SU-DHL-6 (cell line): ENCODE measurements around the gene RNF111.
"Not testable (repeated sequence)": the region's sequence is repeated elsewhere in the genome, so short reads cannot be mapped to it uniquely, and the experiment has no call there.

Source experiments
- H2AFZ ChIP-seq: fragments of 200-600 bp; sonication (generic); 2 replicates; pipeline ENCODE4 v1.6.1; 2014; ENCODE audit warnings: low read depth, mild to moderate bottlenecking, moderate library complexity, mixed read lengths, antibody characterized with exemption, low read length; ENCODE audit not compliant: severe bottlenecking
- H3F3A ChIP-seq: fragments of 200-600 bp; shearing (Covaris generic); 2 replicates; pipeline ENCODE4 v1.6.0; 2016; ENCODE audit warnings: antibody characterized with exemption, mild to moderate bottlenecking; ENCODE audit not compliant: insufficient read depth
- H3K27ac ChIP-seq: fragments of 200-600 bp; sonication (generic); 2 replicates; pipeline ENCODE4 v1.5.1; 2016; ENCODE audit warnings: low read depth, mild to moderate bottlenecking, low read length, moderate library complexity, mixed read lengths
- H3K27me3 ChIP-seq: fragments of 200-600 bp; sonication (generic), shearing (Covaris generic); 2 replicates; pipeline ENCODE4 v1.6.0; 2014; ENCODE audit warnings: mild to moderate bottlenecking, low read length
- H3K36me3 ChIP-seq: fragments of 200-600 bp; sonication (generic); 2 replicates; pipeline ENCODE4 v1.6.1; 2014; ENCODE audit warnings: mild to moderate bottlenecking, low read length, mixed read lengths
- H3K4me2 ChIP-seq: fragments of 300-600, 200-600 bp; shearing (Covaris generic), sonication (generic); 2 replicates; pipeline ENCODE4 v1.6.0; 2014; ENCODE audit warnings: low read length, low read depth, mild to moderate bottlenecking; ENCODE audit not compliant: poor library complexity, severe bottlenecking
- H3K4me3 ChIP-seq: fragments of 200-600 bp; sonication (generic); 2 replicates; pipeline ENCODE4 v1.5.1; 2014; ENCODE audit warnings: antibody characterized with exemption, low read length, mild to moderate bottlenecking, mixed read lengths; ENCODE audit not compliant: insufficient read depth, poor library complexity, severe bottlenecking
- H3K79me2 ChIP-seq: fragments of 200-600 bp; sonication (generic); 2 replicates; pipeline ENCODE4 v1.6.1; 2014; ENCODE audit warnings: mild to moderate bottlenecking, low read length, moderate library complexity; ENCODE audit not compliant: insufficient read depth
- H3K9ac ChIP-seq: fragments of 200-600 bp; sonication (generic); 2 replicates; pipeline ENCODE4 v1.7.0; 2014; ENCODE audit warnings: mild to moderate bottlenecking, low read length
- H3K9me2 ChIP-seq: fragments of 200-600 bp; sonication (generic); replicated peaks from 2 replicates; pipeline ENCODE4 v1.6.1; 2014; ENCODE audit warnings: low read length; ENCODE audit not compliant: insufficient read depth
- H3K9me3 ChIP-seq: fragments of 200-600 bp; sonication (generic); 2 replicates; pipeline ENCODE4 v1.6.1; 2014; ENCODE audit warnings: low read length, mixed read lengths; ENCODE audit not compliant: insufficient read depth
- H4K20me1 ChIP-seq: fragments of 200-600 bp; sonication (generic); 2 replicates; pipeline ENCODE4 v1.6.1; 2014; ENCODE audit warnings: low read depth, mild to moderate bottlenecking, antibody characterized with exemption, low read length, moderate library complexity, mixed read lengths
- CTCF ChIP-seq: fragments of 200-600 bp; sonication (generic); IDR thresholded peaks from one replicate; pipeline ENCODE4 v1.5.1; 2017; ENCODE audit warnings: antibody characterized with exemption, mild to moderate bottlenecking, low read length, moderate library complexity; ENCODE audit not compliant: insufficient read depth, poor library complexity, severe bottlenecking
- EZH2phosphoT487 ChIP-seq: fragments of 200-600 bp; sonication (generic), shearing (Covaris generic); conservative IDR thresholded peaks from 2 replicates; pipeline ENCODE4 v1.6.1; 2018; ENCODE audit warnings: mild to moderate bottlenecking, antibody characterized with exemption, low read length, moderate library complexity, mixed read lengths

The RNF111 gene

GRCh38 chr15:59143281-59143680 lies 155.8 kb downstream of the RNF111 start:
- Histone ChIP-seq H3K9ac (no peak overlapping the region), H3K4me2 (no peak overlapping the region), H3K9me2 (no peaks in the 10 kb centered on the region), H4K20me1 (0 out of 2 replicates have a peak, but pooled peaks cover 3% of the 10 kb centered on the region), H3K9me3 (no peaks in the 10 kb centered on the region), H3K4me3 (no peak overlapping the region), H3K79me2 (0 out of 2 replicates have a peak, but pooled peaks cover 3% of the 10 kb centered on the region), H2AFZ (no peak overlapping the region), H3F3A (peaks cover 36% of the 10 kb centered on the region), H3K27ac (no peak overlapping the region), H3K27me3 (no peaks in the 10 kb centered on the region), H3K36me3 (peaks cover 24% of the 10 kb centered on the region)
- TF ChIP-seq EZH2phosphoT487 (no peak), CTCF (no peak)

- H3K4me3 ChIP-seq, H3K27ac ChIP-seq: not testable (repeated sequence)
- H3F3A ChIP-seq, result peaks cover 37% of the 10 kb centered on the region
Measured at GRCh38 chr15:59144594-59144993, 157.1 kb downstream of the RNF111 start.

More at GRCh38 chr15:59144594-59144993, 157.1 kb downstream of the RNF111 start:
- H3K36me3 ChIP-seq, result peaks cover 29% of the 10 kb centered on the region
- H3K79me2 ChIP-seq, H3K9ac ChIP-seq, H2AFZ ChIP-seq, H3K9me2 ChIP-seq, H3K27me3 ChIP-seq, H3K9me3 ChIP-seq, H4K20me1 ChIP-seq, H3K4me2 ChIP-seq: not testable (repeated sequence)
